HepG2 (cell line): ENCODE measurements around the gene MTIF2. TPM values are rescaled to one million over a fixed set of nuclear protein-coding genes. Genes with fewer than 3 reads are reported as not detected.

Experiments used
- CCDC6 ChIP-seq: sonication (generic); formaldehyde crosslinking; IDR thresholded peaks from 2 replicates; pipeline ENCODE4 v1.8.1; 2022; ENCODE audit warnings: mild to moderate bottlenecking, missing genetic modification reagents, moderate library complexity
- DZIP1 ChIP-seq: sonication (generic); formaldehyde crosslinking; IDR thresholded peaks from 2 replicates; pipeline ENCODE4 v1.5.0; 2020; ENCODE audit warnings: mild to moderate bottlenecking, missing genetic modification reagents
- FOXC1 ChIP-seq: sonication (generic); formaldehyde crosslinking; IDR thresholded peaks from 2 replicates; pipeline ENCODE4 v1.8.0; 2022; ENCODE audit warnings: mild to moderate bottlenecking, missing genetic modification reagents, borderline replicate concordance
- GLI4 ChIP-seq: sonication (generic); formaldehyde crosslinking; IDR thresholded peaks from 2 replicates; pipeline ENCODE4 v1.5.1; 2020; ENCODE audit warnings: missing genetic modification reagents, mild to moderate bottlenecking, moderate library complexity, borderline replicate concordance
- ISX ChIP-seq: sonication (generic); formaldehyde crosslinking; conservative IDR thresholded peaks from 2 replicates; pipeline ENCODE4 v1.5.0; 2020; ENCODE audit warnings: missing genetic modification reagents
- JARID2 ChIP-seq: sonication (generic); formaldehyde crosslinking; IDR thresholded peaks from 2 replicates; pipeline ENCODE4 v1.8.1; 2023; ENCODE audit warnings: missing genetic modification reagents, inconsistent platforms; ENCODE audit not compliant: insufficient replicate concordance
- MAFF ChIP-seq: IDR thresholded peaks from 2 replicates; pipeline ENCODE4 v1.6.1; 2011; ENCODE audit warnings: low read depth, low read length, improper control_type of control experiment
- PAX8 ChIP-seq: sonication (generic); formaldehyde crosslinking; IDR thresholded peaks from 2 replicates; pipeline ENCODE4 v1.8.0; 2022; ENCODE audit warnings: mild to moderate bottlenecking, missing genetic modification reagents, borderline replicate concordance
- RFX5 ChIP-seq: IDR thresholded peaks from 2 replicates; pipeline ENCODE4 v1.6.1; 2011; ENCODE audit warnings: low read depth, low read length, improper control_type of control experiment
- SP4 ChIP-seq: sonication (generic); formaldehyde crosslinking; IDR thresholded peaks from 2 replicates; pipeline ENCODE4 v1.8.1; 2023; ENCODE audit warnings: mild to moderate bottlenecking, missing genetic modification reagents
- ZBTB46 ChIP-seq: sonication (generic); formaldehyde crosslinking; IDR thresholded peaks from 2 replicates; pipeline ENCODE4 v1.4.0; 2020; ENCODE audit warnings: mild to moderate bottlenecking, missing genetic modification reagents, borderline replicate concordance
- ZMYM4 ChIP-seq: sonication (generic); formaldehyde crosslinking; IDR thresholded peaks from 2 replicates; pipeline ENCODE4 v1.8.1; 2023; ENCODE audit warnings: mild to moderate bottlenecking, missing genetic modification reagents
- ZNF333 ChIP-seq: sonication (generic); formaldehyde crosslinking; IDR thresholded peaks from 2 replicates; pipeline ENCODE4 v1.4.0; 2020; ENCODE audit warnings: mild to moderate bottlenecking, missing genetic modification reagents, borderline replicate concordance
- ZNF562 ChIP-seq: sonication (generic); formaldehyde crosslinking; IDR thresholded peaks from 2 replicates; pipeline ENCODE4 v1.8.0; 2022; ENCODE audit warnings: missing genetic modification reagents, borderline replicate concordance
- ZNF563 ChIP-seq: sonication (generic); formaldehyde crosslinking; IDR thresholded peaks from 2 replicates; pipeline ENCODE4 v1.8.0; 2022; ENCODE audit warnings: mild to moderate bottlenecking, moderate library complexity, missing genetic modification reagents
- ZNF644 ChIP-seq: IDR thresholded peaks from 2 replicates; pipeline ENCODE4 v1.6.1; 2016; ENCODE audit warnings: low read depth
- ZNF678 ChIP-seq: sonication (generic); formaldehyde crosslinking; IDR thresholded peaks from 2 replicates; pipeline ENCODE4 v1.4.0; 2020; ENCODE audit warnings: mild to moderate bottlenecking, missing genetic modification reagents
- ZNF691 ChIP-seq: sonication (generic); formaldehyde crosslinking; IDR thresholded peaks from 2 replicates; pipeline ENCODE4 v1.4.0; 2020; ENCODE audit warnings: missing genetic modification reagents, low read depth, mild to moderate bottlenecking, borderline replicate concordance
- ZNF761 ChIP-seq: sonication (generic); formaldehyde crosslinking; conservative IDR thresholded peaks from 2 replicates; pipeline ENCODE4 v1.4.0; 2020; ENCODE audit warnings: mild to moderate bottlenecking, missing genetic modification reagents
- polyA plus RNA-seq, 8 experiments: library from polyadenylated mRNA; depleted of rRNA in 3 of 8; stranded (reverse) in 7 of 8; unstranded in 1 of 8; fragments of >200 nt; fragmentation: Illumina TruSeq in 4 of 8; extraction: Trizol in 4 of 8; gene quantifications; 2 replicates each; pipeline versions ENCODE4 v1.2.1 to v1.2.3, GENCODE V29; 2011 to 2016; ENCODE audit warnings: low read depth in 4 of 8, missing spikeins in 1 of 8, mixed read lengths in 1 of 8; ENCODE audit not compliant: insufficient read depth in 1 of 8
- total RNA-seq, 5 experiments: library from RNA; depleted of rRNA; stranded (reverse); fragments of >200 nt; fragmentation: Illumina TruSeq; extraction: Trizol; gene quantifications; 2 replicates each; pipeline ENCODE4 v1.2.3, GENCODE V29; 2016; ENCODE audit warnings: low read depth in 1 of 5
- TF ChIP-seq, protein P1 (sequence below): sonication (generic); formaldehyde crosslinking; IDR thresholded peaks from 2 replicates; pipeline ENCODE4 v1.4.0; 2020; ENCODE audit warnings: missing genetic modification reagents
- TF ChIP-seq, protein P2 (sequence below): sonication (generic); formaldehyde crosslinking; IDR thresholded peaks from 2 replicates; pipeline ENCODE4 v1.5.0; 2020; ENCODE audit warnings: missing genetic modification reagents, mild to moderate bottlenecking, borderline replicate concordance

MTIF2 gene
- total and polyA plus RNA-seq, 2 of the 13 experiments (the other 11 are each of a cell fraction or from before 2014, with no cell fraction given) = 32.1 to 92.1 TPM

- TF ChIP-seq ZNF691 (CRISPR knock-in tag) (peak; percentile 82; the same call in 1 of the 2 replicates), ISX (CRISPR knock-in tag) (no peak), MAFF (no peak), ZNF333 (no peak; the same call in 1 of the 2 replicates), ZMYM4 (peak; percentile 94), GLI4 (CRISPR knock-in tag) (peak; percentile 62; the same call in 1 of the 2 replicates), JARID2 (peak; percentile 52), PAX8 (CRISPR knock-in tag) (peak; percentile 80; the same call in 1 of the 2 replicates), ZNF761 (CRISPR knock-in tag) (peak; percentile 91; the same call in 1 of the 2 replicates), ZNF678 (CRISPR knock-in tag) (peak; percentile 86; the same call in 1 of the 2 replicates), RFX5 (no peak), ZNF644 (CRISPR knock-in tag) (0 out of 2 replicates have a peak, but pooled peaks have one; percentile 6), DZIP1 (CRISPR knock-in tag) (peak; percentile 69; the same call in 1 of the 2 replicates), FOXC1 (CRISPR knock-in tag) (peak; percentile 99), CCDC6 (CRISPR knock-in tag) (peak; percentile 99), ZBTB46 (CRISPR knock-in tag) (no peak), SP4 (CRISPR knock-in tag) (peak; percentile 63; the same call in 1 of the 2 replicates), ZNF563 (peak; percentile 86; the same call in 1 of the 2 replicates), ZNF562 (CRISPR knock-in tag) (no peak)
- TF ChIP-seq, protein P1, sequence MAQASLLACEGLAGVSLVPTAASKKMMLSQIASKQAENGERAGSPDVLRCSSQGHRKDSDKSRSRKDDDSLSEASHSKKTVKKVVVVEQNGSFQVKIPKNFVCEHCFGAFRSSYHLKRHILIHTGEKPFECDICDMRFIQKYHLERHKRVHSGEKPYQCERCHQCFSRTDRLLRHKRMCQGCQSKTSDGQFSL (CRISPR knock-in tag) = no peak
- TF ChIP-seq, protein P2, sequence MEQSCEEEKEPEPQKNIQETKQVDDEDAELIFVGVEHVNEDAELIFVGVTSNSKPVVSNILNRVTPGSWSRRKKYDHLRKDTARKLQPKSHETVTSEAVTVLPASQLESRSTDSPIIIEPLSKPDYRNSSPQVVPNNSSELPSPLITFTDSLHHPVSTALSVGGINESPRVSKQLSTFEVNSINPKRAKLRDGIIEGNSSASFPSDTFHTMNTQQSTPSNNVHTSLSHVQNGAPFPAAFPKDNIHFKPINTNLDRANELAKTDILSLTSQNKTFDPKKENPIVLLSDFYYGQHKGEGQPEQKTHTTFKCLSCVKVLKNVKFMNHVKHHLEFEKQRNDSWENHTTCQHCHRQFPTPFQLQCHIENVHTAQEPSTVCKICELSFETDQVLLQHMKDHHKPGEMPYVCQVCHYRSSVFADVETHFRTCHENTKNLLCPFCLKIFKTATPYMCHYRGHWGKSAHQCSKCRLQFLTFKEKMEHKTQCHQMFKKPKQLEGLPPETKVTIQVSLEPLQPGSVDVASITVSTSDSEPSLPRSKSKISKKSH (CRISPR knock-in tag) = peak; percentile 97
Observed at GRCh38 chr2:55282110-55282917, 13.3 kb upstream of the MTIF2 start (continued).
